ENCODE data around the gene YY1. TPM values are rescaled to one million over a fixed set of nuclear protein-coding genes. Genes with fewer than 3 reads are reported as not detected.

The YY1 gene
- polyA plus RNA-seq, 3 donors, result 13.3 to 35.2 (median 15.7) TPM

- Histone ChIP-seq H3K27me3 (ENCODE audit: control insufficient read depth in 2 of 2, insufficient read depth in 2 of 2, low read length in 2 of 2) (no peaks in the 10 kb centered on the region), H3K4me1 (ENCODE audit: control insufficient read depth in 1 of 2, insufficient read depth in 2 of 2, low read length in 2 of 2) (peaks cover 18 to 28% of the 10 kb centered on the region in 2 donors), H3K36me3 (replicated peaks in 1 of 2; ENCODE audit: control insufficient read depth in 1 of 2, insufficient read depth in 2 of 2, low read length in 2 of 2) (peaks cover 10 to 26% of the 10 kb centered on the region in 2 donors), H4K20me1 (ENCODE audit: insufficient read depth, low read length) (peaks cover 45% of the 10 kb centered on the region), H3K9ac (ENCODE audit: insufficient read depth, low read length, poor library complexity, severe bottlenecking) (peak overlapping the region; percentile 94), H2AFZ (ENCODE audit: insufficient read depth, low read depth, low read length, poor library complexity, severe bottlenecking) (peak overlapping the region; percentile 83), H3K4me3 (replicated peaks in 1 of 3; ENCODE audit: low read depth in 2 of 3, low read length in 3 of 3) (peak overlapping the region in 2 of 3 experiments; percentile 52 to 83), H3K9me3 (replicated peaks in 1 of 2; ENCODE audit: control insufficient read depth in 1 of 2, insufficient read depth in 1 of 2, low read length in 2 of 2) (no peaks in the 10 kb centered on the region), H3K27ac (ENCODE audit: low read depth in 1 of 2, low read length in 2 of 2) (peak overlapping the region in 1 of 2 donors; percentile 88), H3K4me2 (replicated peaks; ENCODE audit: extremely low read depth, low read length, poor library complexity, severe bottlenecking) (peak overlapping the region; percentile 87), H3K79me2 (ENCODE audit: insufficient read depth, low read length) (peaks cover 7% of the 10 kb centered on the region)
- no peak for TF ChIP-seq CTCF (IDR thresholded peaks at IDR 0.05)
- Mint-ChIP-seq H3K27ac (peak overlapping the region in 4 of 7 donors; percentile 68 to 88 (median 76)), H3K27me3 (ENCODE audit: low read depth in 3 of 3) (peaks cover 0 to 8% (median 6%) of the 10 kb centered on the region in 3 donors), H3K4me3 (peak overlapping the region; percentile 72 to 83), H3K9me3 (peaks cover 0 to 2% (median 0%) of the 10 kb centered on the region in 7 donors), H3K36me3 (peaks cover 20 to 34% of the 10 kb centered on the region in 2 donors), H3K4me1 (peaks cover 15% of the 10 kb centered on the region)
- WGBS (ENCODE audit: insufficient coverage), result 35% methylated on average over 11 of the region's 13 CpGs
- intact Hi-C loops (cut with micrococcal nuclease), result loop anchor here (2.0 to 5.0 kb wide), 2 partner anchors 91 kb away; partner anchors contain the start of gene WDR25 (in 2 of the 2)
- no peak for DNase-seq
These were observed 47.0 kb downstream of the YY1 start for GRCh38 chr14:100285913-100286400.

- Histone ChIP-seq H3K9ac (ENCODE audit: insufficient read depth, low read length, poor library complexity, severe bottlenecking) (no peak overlapping the region), H3K4me1 (ENCODE audit: control insufficient read depth in 1 of 2, insufficient read depth in 2 of 2, low read length in 2 of 2) (peaks cover 18 to 30% of the 10 kb centered on the region in 2 donors)
These were observed 47.7 kb downstream of the YY1 start for GRCh38 chr14:100286484-100287191.

More at GRCh38 chr14:100286484-100287191, 47.7 kb downstream of the YY1 start:
- Mint-ChIP-seq H3K4me1 (peaks cover 19% of the 10 kb centered on the region), H3K27ac (peak overlapping the region in 2 of 7 donors; percentile 8 to 75), H3K4me3 (peak overlapping the region in 1 of 2 donors; percentile 72), H3K36me3 (peaks cover 23 to 34% of the 10 kb centered on the region in 2 donors), H3K9me3 (peaks cover 0 to 2% (median 0%) of the 10 kb centered on the region in 7 donors), H3K27me3 (ENCODE audit: low read depth in 3 of 3) (peaks cover 0 to 8% (median 4%) of the 10 kb centered on the region in 3 donors)
- Histone ChIP-seq H3K4me3 (replicated peaks in 1 of 3; ENCODE audit: low read depth in 2 of 3, low read length in 3 of 3) (no peak overlapping the region), H3K9me3 (replicated peaks in 1 of 2; ENCODE audit: control insufficient read depth in 1 of 2, insufficient read depth in 1 of 2, low read length in 2 of 2) (no peaks in the 10 kb centered on the region), H2AFZ (ENCODE audit: insufficient read depth, low read depth, low read length, poor library complexity, severe bottlenecking) (no peak overlapping the region), H3K79me2 (ENCODE audit: insufficient read depth, low read length) (peaks cover under 1% of the 10 kb centered on the region), H3K36me3 (replicated peaks in 1 of 2; ENCODE audit: control insufficient read depth in 1 of 2, insufficient read depth in 2 of 2, low read length in 2 of 2) (peaks cover 12 to 24% of the 10 kb centered on the region in 2 donors), H4K20me1 (ENCODE audit: insufficient read depth, low read length) (peaks cover 38% of the 10 kb centered on the region), H3K4me2 (replicated peaks; ENCODE audit: extremely low read depth, low read length, poor library complexity, severe bottlenecking) (no peak overlapping the region), H3K27me3 (ENCODE audit: control insufficient read depth in 2 of 2, insufficient read depth in 2 of 2, low read length in 2 of 2) (no peaks in the 10 kb centered on the region), H3K27ac (ENCODE audit: low read depth in 1 of 2, low read length in 2 of 2) (no peak overlapping the region)
- intact Hi-C loops (cut with micrococcal nuclease), result loop anchor here in 1 of 2 donors (5.0 kb wide), 1 partner anchor 91 kb away; the partner anchor contains the start of gene WDR25
- 93% methylated on average over 6 of the region's 10 CpGs for whole genome bisulfite sequencing (ENCODE audit: insufficient coverage)
- no peak for TF ChIP-seq CTCF (IDR thresholded peaks at IDR 0.05)
- peak in 1 of 3 donors; percentile 4 for DNase-seq

Data from CD14-positive monocyte (primary cell).